Left renal cortex interstitium (tissue), 4 donors: ENCODE measurements around the gene PLEKHM1. TPM values are rescaled to one million over a fixed set of nuclear protein-coding genes. Genes with fewer than 3 reads are reported as not detected.

ENCODE experiments used
- DNase-seq, 4 donors: peaks; one replicate each; pipeline ENCODE4 v3.0.0-alpha.2; 2013; ENCODE audit warnings: low read depth in 4 of 4, low spot score in 2 of 4, missing footprints in 1 of 4
- polyA plus RNA-seq, 4 donors: library from polyadenylated mRNA; unstranded; fragments of 120-200 nt; gene quantifications; one replicate each; pipeline ENCODE4 v1.2.1, GENCODE V29; 2013; ENCODE audit not compliant: insufficient read length in 4 of 4

Gene PLEKHM1
- polyA plus RNA-seq, 4 donors: 10.4 to 18.6 (median 15.0) TPM

- no peak for DNase-seq
Measured at GRCh38 chr17:45429339-45430005, 61.0 kb downstream of the PLEKHM1 start.

- DNase-seq: no peak
Measured at GRCh38 chr17:45428931-45429338, 61.6 kb downstream of the PLEKHM1 start.

GRCh38 chr17:45428050-45428617, 62.4 kb downstream of the PLEKHM1 start:
- no peak for DNase-seq

- DNase-seq: no peak
Measured at GRCh38 chr17:45427181-45427835, 63.2 kb downstream of the PLEKHM1 start.

GRCh38 chr17:45426561-45426960, 64.0 kb downstream of the PLEKHM1 start:
- DNase-seq: no peak

- no peak for DNase-seq
Measured at GRCh38 chr17:45425984-45426413, 64.5 kb downstream of the PLEKHM1 start.

- DNase-seq: no peak
Measured at GRCh38 chr17:45425125-45425983, 65.2 kb downstream of the PLEKHM1 start.

- no peak for DNase-seq
Measured at GRCh38 chr17:45424769-45425124, 65.8 kb downstream of the PLEKHM1 start.

- DNase-seq: no peak
Measured at GRCh38 chr17:45423975-45424335, 66.6 kb downstream of the PLEKHM1 start.

- no peak for DNase-seq
Measured at GRCh38 chr17:45423304-45423974, 67.1 kb downstream of the PLEKHM1 start.

- DNase-seq: no peak
Measured at GRCh38 chr17:45414990-45415881, 75.3 kb downstream of the PLEKHM1 start.

GRCh38 chr17:45413498-45413923, 77.0 kb downstream of the PLEKHM1 start:
- no peak for DNase-seq

- no peak for DNase-seq
Measured at GRCh38 chr17:45411348-45412105, 79.0 kb downstream of the PLEKHM1 start.

- no peak for DNase-seq
Measured at GRCh38 chr17:45410144-45411091, 80.1 kb downstream of the PLEKHM1 start.

- no peak for DNase-seq
Measured at GRCh38 chr17:45409659-45410076, 80.9 kb downstream of the PLEKHM1 start.

GRCh38 chr17:45408611-45409421, 81.7 kb downstream of the PLEKHM1 start:
- no peak for DNase-seq

GRCh38 chr17:45406107-45406506, 84.4 kb downstream of the PLEKHM1 start:
- DNase-seq: no peak
